Measurements from ENCODE around the gene ABLIM2.

GRCh38 chr4:8185930-8186329 is 27.3 kb upstream of the ABLIM2 start:
- TF ChIP-seq CTCF (IDR thresholded peaks at IDR 0.05) (no peak), POLR2A (IDR thresholded peaks at IDR 0.05) (no peak)
